Activated T-helper 1 cell treated with anti-CD3 and anti-CD28 coated beads, Interleukin-12 subunit alpha, Interleukin-12 subunit beta, Interleukin-2, Interleukin-4 antibody, amounts not matched to agents 30 ng/mL and 10 ng/mL and 1 ng/mL, durations not matched to agents 14 hours and 24 hours and 36 hours (primary cell): ENCODE measurements around the gene COBL. TPM values are rescaled to one million over a fixed set of nuclear protein-coding genes. Genes with fewer than 3 reads are reported as not detected.

ENCODE experiments used
- DNase-seq: peaks from one replicate; pipeline ENCODE4 v3.0.0; 2021; ENCODE audit warnings: low spot score
- H3K27ac Mint-ChIP-seq: one replicate; pipeline ENCODE4 v1.8.0; 2021; ENCODE audit warnings: mild to moderate bottlenecking, mixed read lengths
- H3K27me3 Mint-ChIP-seq: one replicate; pipeline ENCODE4 v1.8.0; 2022; ENCODE audit warnings: mild to moderate bottlenecking, moderate library complexity, mixed read lengths; ENCODE audit not compliant: insufficient read depth
- H3K36me3 Mint-ChIP-seq: one replicate; pipeline ENCODE4 v1.8.0; 2021; ENCODE audit warnings: low read depth, mixed read lengths
- H3K4me1 Mint-ChIP-seq: one replicate; pipeline ENCODE4 v1.8.0; 2021; ENCODE audit warnings: low read depth, mixed read lengths
- H3K4me3 Mint-ChIP-seq: one replicate; pipeline ENCODE4 v1.8.0; 2021; ENCODE audit warnings: mild to moderate bottlenecking, moderate library complexity, mixed read lengths
- H3K9me3 Mint-ChIP-seq: one replicate; pipeline ENCODE4 v1.8.0; 2021; ENCODE audit warnings: mixed read lengths
- intact Hi-C: fragments of 100-400 bp; cut with micrococcal nuclease; formaldehyde crosslinking; loops from one replicate; pipeline ENCODE4 v1.15.1; 2024
- total RNA-seq: library from RNA; stranded (reverse); gene quantifications from 2 replicates; pipeline ENCODE4 v1.2.3, GENCODE V29; 2022

COBL gene
- total RNA-seq, 1 donor from 2014 or later: not detected

DNA sequence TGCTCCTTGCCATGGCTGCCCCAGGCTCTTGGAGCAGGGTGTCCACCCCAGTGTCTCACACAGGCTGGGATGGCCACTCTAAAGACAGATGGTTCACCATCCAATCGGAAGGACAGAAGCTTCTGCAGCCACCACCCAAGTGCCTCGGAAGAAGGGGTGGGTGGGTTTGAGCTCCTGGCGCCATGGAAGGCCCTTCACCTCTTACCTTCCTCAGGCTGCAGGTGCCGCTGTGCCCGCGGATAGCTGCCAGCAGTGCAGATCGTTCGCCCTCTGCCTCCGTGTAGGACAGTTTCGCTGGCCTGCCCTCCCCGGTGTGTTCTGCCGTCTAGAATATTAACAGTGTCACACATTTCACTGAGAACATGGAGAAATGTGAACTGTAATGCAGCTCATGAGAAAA lies 290.3 kb downstream of the COBL start:
- intact Hi-C loops: no loop called here

GRCh38 chr7:51025668-51026067 lies 290.9 kb downstream of the COBL start:
- Mint-ChIP-seq H3K4me1 (no peaks in the 10 kb centered on the region), H3K27me3 (peaks cover 1% of the 10 kb centered on the region), H3K4me3 (no peak overlapping the region), H3K9me3 (no peaks in the 10 kb centered on the region), H3K36me3 (no peaks in the 10 kb centered on the region), H3K27ac (no peak overlapping the region)
- intact Hi-C loops: no loop called here
- DNase-seq: no peak

More for the DNA sequence above, 290.3 kb downstream of the COBL start:
- peaks cover 1% of the 10 kb centered on the region for H3K27me3 Mint-ChIP-seq
- H3K36me3 Mint-ChIP-seq: no peaks in the 10 kb centered on the region
- H3K9me3 Mint-ChIP-seq: no peaks in the 10 kb centered on the region
- no peaks in the 10 kb centered on the region for H3K4me1 Mint-ChIP-seq
- DNase-seq: no peak
- no peak overlapping the region for H3K4me3 Mint-ChIP-seq
- no peak overlapping the region for H3K27ac Mint-ChIP-seq

DNA sequence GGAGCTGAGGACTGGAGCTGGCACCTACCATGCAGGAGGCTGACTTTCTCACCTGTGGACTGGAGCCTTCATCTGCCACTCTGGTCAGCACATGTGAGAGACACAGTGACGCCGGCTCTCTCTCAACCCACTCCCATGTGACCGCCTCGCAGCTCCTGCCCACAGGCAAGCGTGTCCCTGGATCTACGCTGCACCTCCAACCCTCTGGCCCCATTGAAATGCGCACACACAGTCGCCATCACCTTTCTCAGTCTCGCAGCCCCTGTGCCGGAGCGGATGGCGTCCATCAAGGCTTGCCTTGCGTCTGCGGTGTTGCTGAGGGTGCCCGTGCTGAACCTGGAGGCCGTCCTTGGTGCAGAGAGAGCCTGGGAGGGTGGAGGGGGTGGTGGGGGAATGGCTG lies 291.7 kb downstream of the COBL start:
- no peak overlapping the region for H3K27ac Mint-ChIP-seq
- H3K36me3 Mint-ChIP-seq: no peaks in the 10 kb centered on the region
- H3K27me3 Mint-ChIP-seq: peaks cover 1% of the 10 kb centered on the region
- no peaks in the 10 kb centered on the region for H3K4me1 Mint-ChIP-seq
- DNase-seq: no peak
- H3K4me3 Mint-ChIP-seq: no peak overlapping the region
- intact Hi-C loops: no loop called here
- H3K9me3 Mint-ChIP-seq: no peaks in the 10 kb centered on the region

- Mint-ChIP-seq H3K27ac (no peak overlapping the region), H3K27me3 (peaks cover 1% of the 10 kb centered on the region), H3K4me1 (no peaks in the 10 kb centered on the region), H3K9me3 (no peaks in the 10 kb centered on the region), H3K36me3 (no peaks in the 10 kb centered on the region), H3K4me3 (no peak overlapping the region)
- no peak for DNase-seq
- intact Hi-C loops: no loop called here
Observed at GRCh38 chr7:51023547-51023946, 293.1 kb downstream of the COBL start.

GRCh38 chr7:51022821-51023220 lies 293.8 kb downstream of the COBL start:
- Mint-ChIP-seq H3K4me3 (no peak overlapping the region), H3K4me1 (peaks cover 4% of the 10 kb centered on the region), H3K36me3 (no peaks in the 10 kb centered on the region), H3K9me3 (no peaks in the 10 kb centered on the region), H3K27me3 (peaks cover 1% of the 10 kb centered on the region), H3K27ac (no peak overlapping the region)
- no peak for DNase-seq
- intact Hi-C loops: no loop called here

DNA sequence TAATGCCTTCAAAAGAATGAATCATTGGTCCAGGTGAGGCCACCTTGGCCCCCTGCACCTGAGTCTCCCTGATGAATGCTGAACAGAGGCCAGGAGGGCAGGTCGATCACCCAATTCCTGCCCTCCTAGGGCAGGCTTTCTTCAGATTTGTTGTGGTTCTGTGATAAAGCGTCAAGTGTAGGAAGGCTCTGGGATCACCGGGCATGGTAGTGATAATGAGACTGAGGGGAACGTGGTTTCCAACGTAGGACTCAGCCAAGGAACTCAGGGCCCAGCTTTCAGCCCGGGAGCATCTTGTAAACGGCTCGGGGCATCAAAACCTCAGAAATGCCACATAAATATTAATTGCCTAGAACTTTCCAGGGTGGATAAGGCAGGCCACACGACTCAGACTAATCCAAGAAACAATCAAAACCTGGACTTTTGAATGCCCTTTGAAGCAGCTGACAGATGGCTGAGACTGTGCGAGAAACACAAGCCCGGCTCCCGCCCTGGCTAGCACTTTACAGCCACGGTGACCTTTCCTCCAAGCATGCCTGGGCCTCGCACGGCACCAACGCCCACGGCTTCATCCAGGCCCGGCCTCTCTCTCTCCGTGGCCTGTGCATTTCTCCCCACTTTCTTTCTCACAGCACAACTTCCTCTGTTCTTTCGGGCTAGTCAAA lies 294.6 kb downstream of the COBL start:
- intact Hi-C loops: no loop called here
- no peaks in the 10 kb centered on the region for H3K9me3 Mint-ChIP-seq
- H3K27ac Mint-ChIP-seq: no peak overlapping the region
- H3K4me3 Mint-ChIP-seq: no peak overlapping the region
- H3K4me1 Mint-ChIP-seq: peaks cover 5% of the 10 kb centered on the region
- no peak for DNase-seq
- peaks cover 1% of the 10 kb centered on the region for H3K27me3 Mint-ChIP-seq
- H3K36me3 Mint-ChIP-seq: no peaks in the 10 kb centered on the region

DNA sequence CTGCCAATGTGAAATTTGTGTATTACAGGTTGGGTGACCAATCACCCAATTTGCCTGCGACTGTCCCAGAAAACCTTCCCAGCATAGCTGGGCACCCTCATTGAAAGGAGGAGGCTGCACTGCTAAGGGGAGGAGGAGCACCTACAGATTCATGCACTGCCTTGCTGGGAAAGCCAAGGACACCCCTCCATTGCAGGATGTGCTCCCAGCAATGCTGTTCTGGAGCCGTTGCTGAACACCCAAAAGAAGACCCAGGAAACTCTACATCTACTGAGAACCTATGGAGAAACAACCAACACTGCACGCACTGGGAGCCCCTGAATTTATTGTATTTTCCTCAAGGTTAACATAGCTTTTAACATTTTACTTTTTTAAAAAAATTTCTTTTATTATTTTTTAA lies 295.7 kb downstream of the COBL start:
- no peak overlapping the region for H3K27ac Mint-ChIP-seq
- DNase-seq: no peak

GRCh38 chr7:51019891-51020870 lies 296.4 kb downstream of the COBL start:
- no peak for DNase-seq
- H3K27me3 Mint-ChIP-seq: peaks cover 1% of the 10 kb centered on the region
- H3K9me3 Mint-ChIP-seq: no peaks in the 10 kb centered on the region
- no peak overlapping the region for H3K27ac Mint-ChIP-seq
- H3K36me3 Mint-ChIP-seq: no peaks in the 10 kb centered on the region
- H3K4me1 Mint-ChIP-seq: peaks cover 5% of the 10 kb centered on the region
- H3K4me3 Mint-ChIP-seq: no peak overlapping the region
- intact Hi-C loops: no loop called here

More for the DNA sequence above, 295.7 kb downstream of the COBL start:
- no peaks in the 10 kb centered on the region for H3K36me3 Mint-ChIP-seq
- no peaks in the 10 kb centered on the region for H3K9me3 Mint-ChIP-seq
- peaks cover 1% of the 10 kb centered on the region for H3K27me3 Mint-ChIP-seq
- no peak overlapping the region for H3K4me3 Mint-ChIP-seq
- intact Hi-C loops: no loop called here
- H3K4me1 Mint-ChIP-seq: peaks cover 5% of the 10 kb centered on the region

DNA sequence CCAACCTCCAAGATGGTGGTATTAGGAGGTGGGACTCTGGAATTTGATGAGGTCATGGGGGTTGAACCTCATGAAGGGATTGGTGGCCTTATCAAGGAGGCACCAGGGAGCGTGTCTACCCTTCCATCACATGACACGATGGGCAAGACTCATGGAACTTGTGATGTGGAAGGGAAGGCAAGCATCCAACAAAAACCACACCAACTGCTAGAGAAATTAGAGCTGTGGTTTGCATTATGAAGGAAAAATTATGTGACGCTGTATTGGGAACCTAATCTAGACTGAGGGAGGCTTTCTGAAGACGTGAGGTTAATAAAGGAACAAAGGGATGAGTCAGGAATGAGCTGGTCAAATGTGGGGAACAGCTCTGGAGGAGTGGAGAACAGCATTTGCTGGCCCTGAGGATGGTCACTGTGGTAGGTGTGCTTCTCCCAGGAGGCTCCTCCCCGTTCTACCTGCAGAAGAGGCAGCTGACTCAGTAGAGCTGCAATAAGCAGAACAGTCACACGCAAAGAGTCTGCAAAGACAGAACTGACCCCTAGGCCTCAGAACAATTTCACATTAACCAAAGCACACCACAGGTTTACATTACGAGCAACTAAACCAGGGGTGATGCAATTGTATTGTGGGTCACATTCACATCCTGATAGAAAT lies 297.3 kb downstream of the COBL start:
- intact Hi-C loops: no loop called here
- no peak for DNase-seq
- peaks cover 5% of the 10 kb centered on the region for H3K4me1 Mint-ChIP-seq
- peaks cover 1% of the 10 kb centered on the region for H3K27me3 Mint-ChIP-seq
- no peak overlapping the region for H3K27ac Mint-ChIP-seq
- H3K36me3 Mint-ChIP-seq: no peaks in the 10 kb centered on the region
- H3K4me3 Mint-ChIP-seq: no peak overlapping the region
- H3K9me3 Mint-ChIP-seq: no peaks in the 10 kb centered on the region

DNA sequence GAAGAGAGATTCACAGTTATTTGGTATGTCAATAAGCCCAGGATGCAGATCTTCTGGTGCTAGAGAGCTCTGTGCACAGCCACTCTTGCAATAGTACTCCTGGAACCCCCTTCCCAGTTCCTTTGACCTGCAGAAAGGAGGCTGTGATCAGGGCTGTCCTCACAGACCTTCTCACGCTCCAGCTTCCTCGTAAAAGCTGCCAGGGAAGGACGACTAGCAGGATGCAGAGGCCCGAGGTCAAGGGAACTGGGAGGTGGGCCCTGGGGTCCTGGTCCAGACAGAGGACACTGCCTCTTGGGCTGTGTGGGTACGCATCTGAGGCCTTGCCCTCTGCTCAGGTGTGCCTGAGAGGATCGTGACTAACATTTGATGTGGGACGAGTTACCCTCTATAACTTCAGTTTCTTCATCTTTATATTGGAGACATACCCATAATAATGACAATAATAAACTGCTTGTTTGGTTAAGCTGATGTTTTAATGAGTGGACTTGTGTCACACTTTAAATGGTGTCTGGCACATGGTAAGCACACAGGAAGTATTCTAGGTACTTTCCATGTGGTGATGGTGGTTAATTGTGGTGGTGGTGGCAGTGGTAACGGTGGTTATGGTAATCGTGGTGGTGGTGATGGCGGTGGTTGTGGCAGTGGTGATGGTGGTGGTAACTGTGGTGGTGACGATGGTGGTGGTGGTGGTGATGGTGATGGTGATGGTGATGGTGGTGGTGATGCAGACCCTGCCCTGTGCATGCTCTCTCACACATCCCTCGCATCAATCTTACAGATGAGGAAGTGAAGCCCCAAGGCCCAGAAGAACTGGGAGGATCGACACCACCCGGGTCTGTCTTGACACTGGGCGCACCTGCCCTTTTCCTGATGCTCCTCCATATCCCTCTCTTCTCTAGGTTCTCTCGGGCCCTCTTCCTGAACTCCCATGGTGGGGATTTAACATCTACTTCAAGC lies 298.8 kb downstream of the COBL start:
- intact Hi-C loops: no loop called here
- no peaks in the 10 kb centered on the region for H3K36me3 Mint-ChIP-seq
- H3K27ac Mint-ChIP-seq: no peak overlapping the region
- no peak overlapping the region for H3K4me3 Mint-ChIP-seq
- H3K9me3 Mint-ChIP-seq: no peaks in the 10 kb centered on the region
- H3K4me1 Mint-ChIP-seq: peaks cover 5% of the 10 kb centered on the region
- H3K27me3 Mint-ChIP-seq: peaks cover 1% of the 10 kb centered on the region
- no peak for DNase-seq

DNA sequence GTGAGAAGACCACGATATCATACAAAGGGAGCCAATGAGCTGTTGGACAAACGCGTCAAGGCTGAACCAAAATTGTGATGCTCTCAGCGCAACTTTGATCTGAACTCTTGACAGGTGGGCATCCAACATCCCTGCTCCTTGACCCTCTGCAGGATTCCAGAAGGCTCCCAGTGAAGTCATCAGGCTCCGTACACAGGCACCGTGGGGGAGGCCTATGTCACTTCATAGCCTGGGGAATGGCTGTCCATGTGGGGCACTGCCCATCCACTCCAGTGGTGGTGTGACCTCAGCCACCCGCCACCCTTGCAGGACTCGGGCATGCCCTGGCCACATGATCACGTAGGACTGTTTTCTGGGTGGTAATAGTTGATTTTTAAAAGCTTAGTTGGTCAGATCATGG lies 300.1 kb downstream of the COBL start:
- H3K9me3 Mint-ChIP-seq: no peaks in the 10 kb centered on the region
- no peaks in the 10 kb centered on the region for H3K36me3 Mint-ChIP-seq
- intact Hi-C loops: no loop called here
- no peaks in the 10 kb centered on the region for H3K27me3 Mint-ChIP-seq
- H3K4me3 Mint-ChIP-seq: no peak overlapping the region
- H3K27ac Mint-ChIP-seq: no peak overlapping the region
- H3K4me1 Mint-ChIP-seq: peaks cover 5% of the 10 kb centered on the region
- DNase-seq: no peak

DNA sequence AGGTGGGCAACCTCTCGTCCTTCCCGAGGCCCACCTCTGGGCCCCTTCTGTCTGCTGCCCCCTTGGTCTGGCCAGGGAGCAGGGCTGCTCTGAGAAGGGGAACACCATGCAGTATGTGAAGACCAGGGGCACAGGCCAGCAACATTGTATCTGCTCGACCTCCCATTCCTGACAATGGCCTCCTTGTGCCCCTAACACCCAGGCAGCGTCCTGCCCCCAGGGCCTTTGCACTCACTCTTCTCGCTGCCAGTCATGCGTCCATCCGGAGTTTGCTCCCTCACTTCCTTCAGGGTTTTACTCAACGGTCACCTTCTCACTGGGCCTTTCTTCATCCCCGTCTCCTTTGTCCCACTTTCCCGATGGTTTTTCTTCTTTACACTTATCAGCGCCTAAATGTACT lies 301.0 kb downstream of the COBL start:
- peaks cover 5% of the 10 kb centered on the region for H3K4me1 Mint-ChIP-seq
- no peak for DNase-seq
- no peak overlapping the region for H3K27ac Mint-ChIP-seq
- H3K4me3 Mint-ChIP-seq: no peak overlapping the region
- H3K36me3 Mint-ChIP-seq: no peaks in the 10 kb centered on the region
- H3K9me3 Mint-ChIP-seq: no peaks in the 10 kb centered on the region
- H3K27me3 Mint-ChIP-seq: no peaks in the 10 kb centered on the region
- intact Hi-C loops: no loop called here
